K562 (cell line): ENCODE results near the gene NOP58. TPM values are rescaled to one million over a fixed set of nuclear protein-coding genes. Genes with fewer than 3 reads are reported as not detected.

ENCODE experiments used
- DACH1 ChIP-seq: fragments of 450-650 bp; IDR thresholded peaks from 2 replicates; pipeline ENCODE4 v1.6.1; 2018; ENCODE audit not compliant: partially characterized antibody
- HEY1 ChIP-seq: fragments of 250-450 bp; sonication (Bioruptor Pico); IDR thresholded peaks from 2 replicates; pipeline ENCODE4 v1.5.0; 2020; ENCODE audit warnings: mild to moderate bottlenecking, moderate library complexity, borderline replicate concordance
- HNRNPK ChIP-seq: fragments of 200-400 bp; formaldehyde crosslinking; IDR thresholded peaks from one replicate; pipeline ENCODE4 v1.6.1; 2018; ENCODE audit warnings: mild to moderate bottlenecking, low read depth, low read length; ENCODE audit not compliant: poor library complexity, severe bottlenecking
- LEF1 ChIP-seq: fragments of 450-650 bp; IDR thresholded peaks from 2 replicates; pipeline ENCODE4 v1.6.1; 2016; ENCODE audit warnings: mild to moderate bottlenecking
- MCM7 ChIP-seq, 2 experiments: fragments of 450-650 bp; IDR thresholded peaks; 2 replicates each; pipeline ENCODE4 v1.6.1; 2016 to 2018
- NCOA4 ChIP-seq: fragments of 450-650 bp; IDR thresholded peaks from 2 replicates; pipeline ENCODE4 v1.6.1; 2018; ENCODE audit warnings: mild to moderate bottlenecking; ENCODE audit not compliant: partially characterized antibody
- NFE2L1 ChIP-seq: fragments of 450-650 bp; IDR thresholded peaks from 2 replicates; pipeline ENCODE4 v1.6.1; 2016; ENCODE audit warnings: missing genetic modification characterization, low read depth, mild to moderate bottlenecking, missing compliant biosample characterization, moderate library complexity, borderline replicate concordance
- NFXL1 ChIP-seq: fragments of 450-650 bp; formaldehyde crosslinking; IDR thresholded peaks from 2 replicates; pipeline ENCODE4 v1.4.0; 2021; ENCODE audit warnings: mild to moderate bottlenecking
- NONO ChIP-seq, 2 experiments: fragments of 200-400 bp in 1 of 2; fragments of 450-650 bp in 1 of 2; formaldehyde crosslinking in 1 of 2; IDR thresholded peaks; 2 replicates each; pipeline ENCODE4 v1.6.1; 2017; ENCODE audit warnings: low read depth in 2 of 2, mild to moderate bottlenecking in 2 of 2, moderate library complexity in 2 of 2, low read length in 1 of 2
- NUFIP1 ChIP-seq: fragments of 450-650 bp; IDR thresholded peaks from 2 replicates; pipeline ENCODE4 v1.6.1; 2018; ENCODE audit not compliant: partially characterized antibody
- OTX1 ChIP-seq: fragments of 450-650 bp; formaldehyde crosslinking; IDR thresholded peaks from 2 replicates; pipeline ENCODE4 v1.4.0; 2022; ENCODE audit warnings: mild to moderate bottlenecking
- SMAD3 ChIP-seq: fragments of 450-650 bp; formaldehyde crosslinking; conservative IDR thresholded peaks from 2 replicates; pipeline ENCODE4 v1.4.0; 2020; ENCODE audit warnings: mild to moderate bottlenecking
- WHSC1 ChIP-seq: IDR thresholded peaks from one replicate; pipeline ENCODE4 v1.6.1; 2012; ENCODE audit warnings: low read length, control low read depth, inconsistent platforms
- XRCC4 ChIP-seq: IDR thresholded peaks from one replicate; pipeline ENCODE4 v1.6.1; 2011; ENCODE audit not compliant: insufficient read depth, insufficient read length; ENCODE audit errors: extremely low read depth
- ZBTB8A ChIP-seq: fragments of 450-650 bp; IDR thresholded peaks from 2 replicates; pipeline ENCODE4 v1.6.1; 2018; ENCODE audit warnings: mild to moderate bottlenecking, moderate library complexity; ENCODE audit not compliant: partially characterized antibody
- polyA plus RNA-seq, 8 experiments: library from polyadenylated mRNA; depleted of rRNA in 4 of 8; stranded (reverse) in 5 of 8; unstranded in 3 of 8; fragments of >200 nt; fragmentation: Nextera tagmentation in 2 of 8; fragmentation: Illumina TruSeq in 1 of 8; extraction: Ambion mirVana in 2 of 8; extraction: Trizol in 1 of 8; gene quantifications; 2 replicates each; pipeline versions ENCODE4 v1.2.1 to v1.2.3, GENCODE V29; 2011 to 2014; ENCODE audit warnings: inconsistent platforms in 1 of 8, missing spikeins in 1 of 8
- total RNA-seq, 7 experiments: library from RNA; depleted of rRNA in 6 of 7; stranded (reverse); fragments of >200 nt in 6 of 7; fragmentation: Illumina TruSeq in 2 of 7; extraction: Trizol in 2 of 7; gene quantifications; 2 replicates each; pipeline versions ENCODE4 v1.2.1 to v1.2.3, GENCODE V29; 2011 to 2021; ENCODE audit warnings: low replicate concordance in 1 of 7
- TF ChIP-seq, protein P1 (sequence below): fragments of 250-450 bp; sonication (Bioruptor Pico); IDR thresholded peaks from 2 replicates; pipeline ENCODE4 v1.4.0; 2020
- TF ChIP-seq, protein P2 (sequence below), 3 experiments: fragments of 200-800 bp in 1 of 3; sonication (Bioruptor generic) in 1 of 3; sonication (generic) in 1 of 3; formaldehyde crosslinking in 1 of 3; IDR thresholded peaks; 2 replicates each; pipeline versions ENCODE4 v1.6.1 to v1.8.0; 2016 to 2022; ENCODE audit warnings: mild to moderate bottlenecking in 2 of 3, missing compliant biosample characterization in 2 of 3, missing genetic modification characterization in 2 of 3, missing genetic modification reagents in 1 of 3
- TF ChIP-seq, protein P3 (sequence below): fragments of 450-650 bp; formaldehyde crosslinking; IDR thresholded peaks from 2 replicates; pipeline ENCODE4 v1.4.0; 2022; ENCODE audit warnings: missing genetic modification characterization

The NOP58 gene
- total and polyA plus RNA-seq, 9 of the 15 experiments (the other 6 are each of a cell fraction or from before 2014, with no cell fraction given), result 132 to 332 (median 208) TPM

DNA sequence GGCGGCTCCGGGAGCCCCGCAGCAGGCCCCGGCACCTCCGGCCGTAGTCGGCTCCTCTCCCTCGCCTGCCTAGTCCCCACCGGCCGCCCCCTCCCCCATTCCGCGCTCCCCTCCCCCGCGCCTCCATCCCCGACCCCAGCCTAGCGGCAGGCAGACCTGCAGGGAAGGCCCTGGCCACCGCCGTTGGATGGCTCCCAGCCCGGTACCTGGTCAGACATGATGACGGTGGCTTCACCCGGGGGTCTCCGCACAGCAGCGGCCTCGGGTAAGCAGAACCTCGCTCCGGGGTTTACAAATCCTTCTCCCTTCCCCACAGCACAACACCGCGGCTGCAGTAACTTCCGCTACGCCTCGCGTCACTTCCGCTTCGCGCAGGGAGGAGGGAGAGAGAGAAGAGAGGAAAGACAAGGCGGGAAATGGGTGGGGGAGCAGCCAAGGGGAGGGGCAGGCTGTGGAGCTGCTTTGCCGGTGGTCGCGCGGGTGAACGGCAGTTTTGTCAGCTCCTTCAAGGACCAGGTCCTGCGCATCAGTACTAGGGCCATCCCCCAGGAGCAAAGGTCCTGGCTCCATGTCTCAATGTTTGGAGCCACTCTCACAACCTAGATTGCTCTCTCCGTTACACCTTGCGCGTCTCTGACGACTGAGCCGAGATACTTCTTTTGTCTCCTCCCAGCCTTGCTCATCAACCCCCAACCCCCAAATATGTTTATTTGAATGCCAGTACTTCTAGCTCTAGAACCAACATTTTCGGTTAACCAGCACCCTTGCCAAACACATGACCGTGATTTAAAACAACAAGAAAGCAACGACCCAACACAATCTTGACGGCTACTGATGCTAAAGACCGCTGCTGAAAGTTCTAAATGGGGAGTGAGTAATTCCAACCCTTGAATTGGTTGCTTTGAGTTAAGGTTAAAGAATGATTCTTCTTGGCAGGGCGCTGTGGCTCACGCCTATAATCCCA lies 27.0 kb upstream of the NOP58 start, which contains the start of gene SUMO1 (continued):
- TF ChIP-seq WHSC1 (no peak), MCM7 (IDR thresholded peaks at IDR 0.05) (no peak), DACH1 (no peak), HNRNPK (no peak), OTX1 (no peak), LEF1 (no peak), NFE2L1 (tag) (no peak), NONO (IDR thresholded peaks at IDR 0.05; ENCODE audit: low read depth in 2 of 2, low read length in 1 of 2) (no peak), NCOA4 (no peak), NFXL1 (CRISPR knock-in tag) (no peak), SMAD3 (CRISPR knock-in tag) (no peak), HEY1 (CRISPR knock-in tag) (no peak), XRCC4 (no peak), NUFIP1 (no peak), ZBTB8A (no peak)
- TF ChIP-seq, protein P1, sequence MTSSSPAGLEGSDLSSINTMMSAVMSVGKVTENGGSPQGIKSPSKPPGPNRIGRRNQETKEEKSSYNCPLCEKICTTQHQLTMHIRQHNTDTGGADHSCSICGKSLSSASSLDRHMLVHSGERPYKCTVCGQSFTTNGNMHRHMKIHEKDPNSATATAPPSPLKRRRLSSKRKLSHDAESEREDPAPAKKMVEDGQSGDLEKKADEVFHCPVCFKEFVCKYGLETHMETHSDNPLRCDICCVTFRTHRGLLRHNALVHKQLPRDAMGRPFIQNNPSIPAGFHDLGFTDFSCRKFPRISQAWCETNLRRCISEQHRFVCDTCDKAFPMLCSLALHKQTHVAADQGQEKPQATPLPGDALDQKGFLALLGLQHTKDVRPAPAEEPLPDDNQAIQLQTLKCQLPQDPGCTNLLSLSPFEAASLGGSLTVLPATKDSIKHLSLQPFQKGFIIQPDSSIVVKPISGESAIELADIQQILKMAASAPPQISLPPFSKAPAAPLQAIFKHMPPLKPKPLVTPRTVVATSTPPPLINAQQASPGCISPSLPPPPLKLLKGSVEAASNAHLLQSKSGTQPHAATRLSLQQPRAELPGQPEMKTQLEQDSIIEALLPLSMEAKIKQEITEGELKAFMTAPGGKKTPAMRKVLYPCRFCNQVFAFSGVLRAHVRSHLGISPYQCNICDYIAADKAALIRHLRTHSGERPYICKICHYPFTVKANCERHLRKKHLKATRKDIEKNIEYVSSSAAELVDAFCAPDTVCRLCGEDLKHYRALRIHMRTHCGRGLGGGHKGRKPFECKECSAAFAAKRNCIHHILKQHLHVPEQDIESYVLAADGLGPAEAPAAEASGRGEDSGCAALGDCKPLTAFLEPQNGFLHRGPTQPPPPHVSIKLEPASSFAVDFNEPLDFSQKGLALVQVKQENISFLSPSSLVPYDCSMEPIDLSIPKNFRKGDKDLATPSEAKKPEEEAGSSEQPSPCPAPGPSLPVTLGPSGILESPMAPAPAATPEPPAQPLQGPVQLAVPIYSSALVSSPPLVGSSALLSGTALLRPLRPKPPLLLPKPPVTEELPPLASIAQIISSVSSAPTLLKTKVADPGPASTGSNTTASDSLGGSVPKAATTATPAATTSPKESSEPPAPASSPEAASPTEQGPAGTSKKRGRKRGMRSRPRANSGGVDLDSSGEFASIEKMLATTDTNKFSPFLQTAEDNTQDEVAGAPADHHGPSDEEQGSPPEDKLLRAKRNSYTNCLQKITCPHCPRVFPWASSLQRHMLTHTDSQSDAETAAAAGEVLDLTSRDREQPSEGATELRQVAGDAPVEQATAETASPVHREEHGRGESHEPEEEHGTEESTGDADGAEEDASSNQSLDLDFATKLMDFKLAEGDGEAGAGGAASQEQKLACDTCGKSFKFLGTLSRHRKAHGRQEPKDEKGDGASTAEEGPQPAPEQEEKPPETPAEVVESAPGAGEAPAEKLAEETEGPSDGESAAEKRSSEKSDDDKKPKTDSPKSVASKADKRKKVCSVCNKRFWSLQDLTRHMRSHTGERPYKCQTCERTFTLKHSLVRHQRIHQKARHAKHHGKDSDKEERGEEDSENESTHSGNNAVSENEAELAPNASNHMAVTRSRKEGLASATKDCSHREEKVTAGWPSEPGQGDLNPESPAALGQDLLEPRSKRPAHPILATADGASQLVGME (CRISPR knock-in tag), result no peak
- TF ChIP-seq, protein P2, sequence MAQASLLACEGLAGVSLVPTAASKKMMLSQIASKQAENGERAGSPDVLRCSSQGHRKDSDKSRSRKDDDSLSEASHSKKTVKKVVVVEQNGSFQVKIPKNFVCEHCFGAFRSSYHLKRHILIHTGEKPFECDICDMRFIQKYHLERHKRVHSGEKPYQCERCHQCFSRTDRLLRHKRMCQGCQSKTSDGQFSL (CRISPR knock-in tag; IDR thresholded peaks at IDR 0.05), result peak; percentile 94
- TF ChIP-seq, protein P2 (tag; IDR thresholded peaks at IDR 0.05), result peak in 1 of 2 experiments; percentile 74; a peak in 2 of 4 replicates
- TF ChIP-seq, protein P3, sequence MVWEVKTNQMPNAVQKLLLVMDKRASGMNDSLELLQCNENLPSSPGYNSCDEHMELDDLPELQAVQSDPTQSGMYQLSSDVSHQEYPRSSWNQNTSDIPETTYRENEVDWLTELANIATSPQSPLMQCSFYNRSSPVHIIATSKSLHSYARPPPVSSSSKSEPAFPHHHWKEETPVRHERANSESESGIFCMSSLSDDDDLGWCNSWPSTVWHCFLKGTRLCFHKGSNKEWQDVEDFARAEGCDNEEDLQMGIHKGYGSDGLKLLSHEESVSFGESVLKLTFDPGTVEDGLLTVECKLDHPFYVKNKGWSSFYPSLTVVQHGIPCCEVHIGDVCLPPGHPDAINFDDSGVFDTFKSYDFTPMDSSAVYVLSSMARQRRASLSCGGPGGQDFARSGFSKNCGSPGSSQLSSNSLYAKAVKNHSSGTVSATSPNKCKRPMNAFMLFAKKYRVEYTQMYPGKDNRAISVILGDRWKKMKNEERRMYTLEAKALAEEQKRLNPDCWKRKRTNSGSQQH (CRISPR knock-in tag), result no peak
